ENCODE measurements around the gene OR52E2. TPM values are rescaled to one million over a fixed set of nuclear protein-coding genes. Genes with fewer than 3 reads are reported as not detected.

OR52E2 gene
- total and polyA plus RNA-seq, 2 of the 4 experiments (the other 2 are of a cell fraction) = not detected

DNA sequence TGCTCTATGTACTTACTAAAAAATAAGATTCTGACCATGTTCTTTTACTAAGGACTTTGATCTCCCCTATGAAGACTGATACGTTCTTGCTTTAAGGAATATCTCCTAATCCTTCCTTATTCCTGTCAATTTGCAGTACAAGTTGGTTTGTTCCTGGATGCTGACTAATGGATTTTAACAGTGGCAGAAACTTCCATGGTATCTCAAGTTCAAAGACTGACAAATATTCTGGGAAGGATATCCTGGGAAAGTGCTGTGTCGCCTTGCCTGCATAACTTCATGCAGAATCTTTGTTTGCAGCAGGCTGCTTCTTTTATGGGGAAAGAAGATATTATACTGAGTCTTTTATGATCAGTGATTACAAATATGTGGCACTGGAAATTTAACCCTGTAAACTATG, 21.5 kb downstream of the OR52E2 start:
- dilution Hi-C loops (cut with HindIII; ENCODE audit: low sequenced_read_pairs, unreplicated experiment) (no loop called here), intact Hi-C loops (cut with micrococcal nuclease) (no loop called here), in situ Hi-C loops (cut with MboI; ENCODE audit: low sequenced_read_pairs) (no loop called here)
- Histone ChIP-seq H3K23ac (ENCODE audit: low read depth, low read length) (no peak overlapping the region), H4K20me1 (ENCODE audit: insufficient read depth, low read length) (no peaks in the 10 kb centered on the region), H3K56ac (ENCODE audit: extremely low read depth, insufficient read depth, low read length) (no peak overlapping the region), H2BK120ac (ENCODE audit: low read depth, low read length) (no peak overlapping the region), H3K4me3 (ENCODE audit: insufficient read depth, low read depth, low read length) (no peak overlapping the region), H3K18ac (ENCODE audit: low read depth, low read length) (no peak overlapping the region), H3K9ac (ENCODE audit: low read depth, low read length) (no peak overlapping the region), H2AK5ac (ENCODE audit: low read depth, low read length) (no peak overlapping the region), H2AFZ (replicated peaks; ENCODE audit: low read length, poor library complexity) (no peak overlapping the region), H3K9me1 (ENCODE audit: insufficient read depth, low read length) (no peaks in the 10 kb centered on the region), H3K14ac (replicated peaks; ENCODE audit: low read depth, low read length) (no peak overlapping the region), H3K79me1 (ENCODE audit: low read depth in 1 of 2, low read length in 2 of 2) (no peaks in the 10 kb centered on the region), H4K91ac (ENCODE audit: insufficient read depth, low read depth, low read length) (no peak overlapping the region), H3K9me3 (ENCODE audit: control insufficient read depth, insufficient read depth, low read length) (no peaks in the 10 kb centered on the region), H3K36me3 (ENCODE audit: control insufficient read depth, insufficient read depth, low read length) (no peaks in the 10 kb centered on the region), H2BK20ac (ENCODE audit: low read depth, low read length) (no peak overlapping the region), H2AK9ac (replicated peaks; ENCODE audit: low read depth, low read length, poor library complexity) (no peak overlapping the region), H3K4me1 (ENCODE audit: control insufficient read depth, insufficient read depth, low read length) (no peaks in the 10 kb centered on the region), H3K4ac (ENCODE audit: low read depth, low read length) (no peak overlapping the region), H3K27ac (ENCODE audit: insufficient read depth, low read length) (no peak overlapping the region), H2BK5ac (ENCODE audit: low read depth, low read length, poor library complexity, severe bottlenecking) (no peak overlapping the region), H4K8ac (ENCODE audit: low read depth in 2 of 2, low read length in 2 of 2) (no peak overlapping the region), H3K4me2 (ENCODE audit: low read depth, low read length) (no peak overlapping the region), H2BK15ac (ENCODE audit: low read depth, low read length) (no peak overlapping the region), H4K5ac (ENCODE audit: low read depth, low read length) (no peak overlapping the region), H3K27me3 (ENCODE audit: control insufficient read depth, insufficient read depth, low read length) (no peaks in the 10 kb centered on the region)
- no peak for TF ChIP-seq CHD1 (IDR thresholded peaks at IDR 0.05; ENCODE audit: low read depth, low read length)
- TF ChIP-seq, protein P1, sequence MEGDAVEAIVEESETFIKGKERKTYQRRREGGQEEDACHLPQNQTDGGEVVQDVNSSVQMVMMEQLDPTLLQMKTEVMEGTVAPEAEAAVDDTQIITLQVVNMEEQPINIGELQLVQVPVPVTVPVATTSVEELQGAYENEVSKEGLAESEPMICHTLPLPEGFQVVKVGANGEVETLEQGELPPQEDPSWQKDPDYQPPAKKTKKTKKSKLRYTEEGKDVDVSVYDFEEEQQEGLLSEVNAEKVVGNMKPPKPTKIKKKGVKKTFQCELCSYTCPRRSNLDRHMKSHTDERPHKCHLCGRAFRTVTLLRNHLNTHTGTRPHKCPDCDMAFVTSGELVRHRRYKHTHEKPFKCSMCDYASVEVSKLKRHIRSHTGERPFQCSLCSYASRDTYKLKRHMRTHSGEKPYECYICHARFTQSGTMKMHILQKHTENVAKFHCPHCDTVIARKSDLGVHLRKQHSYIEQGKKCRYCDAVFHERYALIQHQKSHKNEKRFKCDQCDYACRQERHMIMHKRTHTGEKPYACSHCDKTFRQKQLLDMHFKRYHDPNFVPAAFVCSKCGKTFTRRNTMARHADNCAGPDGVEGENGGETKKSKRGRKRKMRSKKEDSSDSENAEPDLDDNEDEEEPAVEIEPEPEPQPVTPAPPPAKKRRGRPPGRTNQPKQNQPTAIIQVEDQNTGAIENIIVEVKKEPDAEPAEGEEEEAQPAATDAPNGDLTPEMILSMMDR (conservative IDR thresholded peaks at IDR 0.05; ENCODE audit: low read depth, low read length) = no peak
- no peak for TF ChIP-seq RAD21 (IDR thresholded peaks at IDR 0.05; ENCODE audit: low read length)
- TF ChIP-seq RFX5 (IDR thresholded peaks at IDR 0.05; ENCODE audit: low read depth, low read length) = no peak
- no peak for TF ChIP-seq BHLHE40 (IDR thresholded peaks at IDR 0.05; ENCODE audit: low read depth, low read length)
- TF ChIP-seq, protein P2, sequence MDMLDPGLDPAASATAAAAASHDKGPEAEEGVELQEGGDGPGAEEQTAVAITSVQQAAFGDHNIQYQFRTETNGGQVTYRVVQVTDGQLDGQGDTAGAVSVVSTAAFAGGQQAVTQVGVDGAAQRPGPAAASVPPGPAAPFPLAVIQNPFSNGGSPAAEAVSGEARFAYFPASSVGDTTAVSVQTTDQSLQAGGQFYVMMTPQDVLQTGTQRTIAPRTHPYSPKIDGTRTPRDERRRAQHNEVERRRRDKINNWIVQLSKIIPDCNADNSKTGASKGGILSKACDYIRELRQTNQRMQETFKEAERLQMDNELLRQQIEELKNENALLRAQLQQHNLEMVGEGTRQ (IDR thresholded peaks at IDR 0.05; ENCODE audit: low read depth, low read length) = no peak
- TF ChIP-seq, protein P3, sequence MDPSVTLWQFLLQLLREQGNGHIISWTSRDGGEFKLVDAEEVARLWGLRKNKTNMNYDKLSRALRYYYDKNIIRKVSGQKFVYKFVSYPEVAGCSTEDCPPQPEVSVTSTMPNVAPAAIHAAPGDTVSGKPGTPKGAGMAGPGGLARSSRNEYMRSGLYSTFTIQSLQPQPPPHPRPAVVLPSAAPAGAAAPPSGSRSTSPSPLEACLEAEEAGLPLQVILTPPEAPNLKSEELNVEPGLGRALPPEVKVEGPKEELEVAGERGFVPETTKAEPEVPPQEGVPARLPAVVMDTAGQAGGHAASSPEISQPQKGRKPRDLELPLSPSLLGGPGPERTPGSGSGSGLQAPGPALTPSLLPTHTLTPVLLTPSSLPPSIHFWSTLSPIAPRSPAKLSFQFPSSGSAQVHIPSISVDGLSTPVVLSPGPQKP (IDR thresholded peaks at IDR 0.05; ENCODE audit: borderline replicate concordance, low read depth, low read length) = no peak
- peak; percentile 57; the same call in 1 of the 2 replicates for TF ChIP-seq MAFK (IDR thresholded peaks at IDR 0.05; ENCODE audit: low read depth, low read length)
- no CpG with 5 or more reads among the region's 2 CpGs for WGBS, 2 experiments (ENCODE audit: extremely low coverage in 2 of 2, insufficient read length in 1 of 2)
- CTCF ChIA-PET = no interaction called here
- DNase-seq (no peak), ATAC-seq (ENCODE audit: low read depth) (no peak)
- BruUV-seq (replicated peaks) = no TSS peak
- POLR2A ChIA-PET (ENCODE audit: unreplicated experiment) = no interaction called here
